ENCODE measurements around the gene UBE2R2.
A peak's percentile ranks its signal among the peaks of the same experiment; 100 is the strongest.
"Not testable (repeated sequence)": the region's sequence is repeated elsewhere in the genome, so short reads cannot be mapped to it uniquely, and the experiment has no call there.

The UBE2R2 gene

GRCh38 chr9:33856247-33856646 is 39.3 kb downstream of the UBE2R2 start:
- TF ChIP-seq ZFX (IDR thresholded peaks at IDR 0.05) (no peak), CTCF (conservative IDR thresholded peaks at IDR 0.05) (no peak)
- no peak overlapping the region for H3K27ac ChIP-seq

GRCh38 chr9:33858423-33858822 is 41.5 kb downstream of the UBE2R2 start:
- H3K27ac ChIP-seq = no peak overlapping the region
- TF ChIP-seq CTCF (conservative IDR thresholded peaks at IDR 0.05) (no peak), ZFX (IDR thresholded peaks at IDR 0.05) (no peak)

- no peak overlapping the region for H3K27ac ChIP-seq
- TF ChIP-seq CTCF (conservative IDR thresholded peaks at IDR 0.05) (no peak), ZFX (IDR thresholded peaks at IDR 0.05) (no peak)
Measured at GRCh38 chr9:33860200-33860871, 43.4 kb downstream of the UBE2R2 start.

- no peak overlapping the region for H3K27ac ChIP-seq
- TF ChIP-seq CTCF (conservative IDR thresholded peaks at IDR 0.05) = no peak
Measured at GRCh38 chr9:33861917-33862453, 45.0 kb downstream of the UBE2R2 start.

GRCh38 chr9:33863027-33863426 is 46.1 kb downstream of the UBE2R2 start:
- H3K27ac ChIP-seq = not testable (repeated sequence)

GRCh38 chr9:33867747-33868439 is 50.9 kb downstream of the UBE2R2 start:
- 0 out of 2 replicates have a peak overlapping the region, but pooled peaks have one; percentile 1 for H3K27ac ChIP-seq
- TF ChIP-seq ZFX (IDR thresholded peaks at IDR 0.05) (no peak), CTCF (conservative IDR thresholded peaks at IDR 0.05) (no peak)

GRCh38 chr9:33868440-33868973 is 51.5 kb downstream of the UBE2R2 start:
- no peak overlapping the region for H3K27ac ChIP-seq
- TF ChIP-seq CTCF (conservative IDR thresholded peaks at IDR 0.05) (no peak), ZFX (IDR thresholded peaks at IDR 0.05) (no peak)

- not testable (repeated sequence) for H3K27ac ChIP-seq
Measured at GRCh38 chr9:33869243-33869642, 52.3 kb downstream of the UBE2R2 start.

Measured in C4-2B (cell line).